ENCODE data around the gene DGCR8.
A peak's percentile ranks its signal among the peaks of the same experiment; 100 is the strongest.

Gene DGCR8

GRCh38 chr22:20111045-20111688, 31.1 kb downstream of the DGCR8 start:
- peak; percentile 19 for DNase-seq (ENCODE audit: low read depth, low spot score)
- H3K4me3 ChIP-seq (ENCODE audit: low read depth, low read length) = no peak overlapping the region
- TF ChIP-seq CTCF (IDR thresholded peaks at IDR 0.05; ENCODE audit: low read depth, low read length) = peak; percentile 55
- in situ Hi-C loops (cut with HindIII; ENCODE audit: low sequenced_read_pairs) = no loop called here

- DNase-seq (ENCODE audit: low read depth, low spot score) = no peak
- no peak for TF ChIP-seq CTCF (IDR thresholded peaks at IDR 0.05; ENCODE audit: low read depth, low read length)
- in situ Hi-C loops (cut with HindIII; ENCODE audit: low sequenced_read_pairs) = no loop called here
- no peak overlapping the region for H3K4me3 ChIP-seq (ENCODE audit: low read depth, low read length)
These were observed 31.9 kb downstream of the DGCR8 start for GRCh38 chr22:20111689-20112622.

DNA sequence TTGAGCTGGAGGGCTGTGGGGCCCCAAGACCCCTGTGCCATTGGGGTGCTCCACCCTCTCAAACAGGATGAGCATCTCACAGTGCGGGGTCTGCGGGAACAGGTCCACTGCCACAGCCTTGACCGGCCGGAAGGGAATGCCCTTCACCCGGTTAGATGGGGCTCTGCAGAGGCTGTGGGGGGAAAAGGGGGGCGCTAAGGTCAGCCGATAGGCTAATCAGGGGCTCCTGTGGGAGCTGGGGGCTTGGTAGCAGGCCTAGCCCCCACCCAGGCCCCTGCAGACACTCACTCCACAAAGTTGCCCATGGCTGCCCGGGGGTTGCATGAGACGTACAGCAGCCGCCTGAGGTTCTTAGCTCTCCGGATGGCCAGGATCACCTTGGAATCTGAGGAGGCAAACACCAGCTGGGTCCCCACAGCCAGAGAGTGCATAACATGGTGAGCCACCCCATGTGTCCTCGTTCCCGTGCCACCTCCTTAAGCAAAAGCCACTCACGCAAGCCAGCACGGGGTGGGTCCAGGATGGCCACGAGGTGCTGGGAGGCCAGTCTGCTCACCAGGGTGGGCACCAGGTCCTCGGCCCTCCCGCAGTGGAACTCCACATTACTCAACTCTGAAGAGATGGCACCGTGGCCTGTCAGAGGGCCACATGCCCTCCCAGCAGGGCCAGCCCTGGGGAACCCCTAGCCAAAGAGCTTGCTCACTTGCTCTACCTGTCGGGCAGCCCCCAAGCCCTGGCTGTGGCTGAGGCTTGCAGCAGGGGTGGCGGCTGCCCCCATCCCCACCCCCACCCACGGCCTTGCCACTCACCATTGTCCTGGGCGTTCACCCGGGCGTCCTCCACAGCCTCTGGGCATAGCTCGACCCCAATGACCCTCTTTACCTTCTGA, 32.8 kb downstream of the DGCR8 start:
- H3K4me3 ChIP-seq (ENCODE audit: low read depth, low read length) = no peak overlapping the region
- in situ Hi-C loops (cut with HindIII; ENCODE audit: low sequenced_read_pairs) = no loop called here
- no peak for TF ChIP-seq CTCF (IDR thresholded peaks at IDR 0.05; ENCODE audit: low read depth, low read length)
- DNase-seq (ENCODE audit: low read depth, low spot score) = no peak

DNA sequence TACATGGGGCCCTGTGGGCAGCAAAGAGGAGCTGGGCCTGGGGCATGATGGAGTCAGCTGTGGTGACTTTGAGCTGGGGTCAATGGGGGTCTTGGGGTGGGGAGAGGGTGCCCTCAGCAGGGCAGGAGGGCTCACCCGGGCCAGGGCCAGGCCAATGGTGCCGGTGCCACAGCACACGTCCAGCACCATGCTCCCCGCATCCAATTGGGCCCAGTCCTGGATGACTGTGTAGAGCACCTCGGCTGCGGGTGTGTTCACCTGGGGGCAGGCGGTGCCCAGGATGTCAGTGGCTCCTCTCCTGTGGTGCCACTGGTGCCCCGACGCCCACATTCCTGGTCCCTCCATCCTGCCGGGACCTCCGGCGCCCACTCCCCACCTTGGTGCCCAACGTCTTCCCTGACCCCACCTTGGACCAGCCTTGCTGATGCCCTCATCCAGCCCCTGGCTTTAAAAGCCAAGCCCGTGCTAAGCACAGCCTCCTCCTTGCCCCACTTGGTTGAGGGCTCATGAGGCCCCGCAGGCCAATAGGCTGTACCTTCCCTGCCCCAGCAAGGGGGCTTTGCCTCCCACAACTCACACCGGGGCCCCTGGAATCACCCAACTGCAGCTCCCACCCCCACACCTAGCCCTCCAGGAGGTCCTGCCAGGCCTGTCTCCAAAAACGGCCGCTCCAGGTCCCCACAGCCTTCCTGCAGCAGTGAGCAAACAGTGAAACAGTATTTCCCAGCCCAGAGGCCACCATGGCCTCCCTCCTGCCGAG, 33.7 kb downstream of the DGCR8 start:
- no peak overlapping the region for H3K4me3 ChIP-seq (ENCODE audit: low read depth, low read length)
- no peak for DNase-seq (ENCODE audit: low read depth, low spot score)
- TF ChIP-seq CTCF (IDR thresholded peaks at IDR 0.05; ENCODE audit: low read depth, low read length) = no peak
- in situ Hi-C loops (cut with HindIII; ENCODE audit: low sequenced_read_pairs) = no loop called here

DNA sequence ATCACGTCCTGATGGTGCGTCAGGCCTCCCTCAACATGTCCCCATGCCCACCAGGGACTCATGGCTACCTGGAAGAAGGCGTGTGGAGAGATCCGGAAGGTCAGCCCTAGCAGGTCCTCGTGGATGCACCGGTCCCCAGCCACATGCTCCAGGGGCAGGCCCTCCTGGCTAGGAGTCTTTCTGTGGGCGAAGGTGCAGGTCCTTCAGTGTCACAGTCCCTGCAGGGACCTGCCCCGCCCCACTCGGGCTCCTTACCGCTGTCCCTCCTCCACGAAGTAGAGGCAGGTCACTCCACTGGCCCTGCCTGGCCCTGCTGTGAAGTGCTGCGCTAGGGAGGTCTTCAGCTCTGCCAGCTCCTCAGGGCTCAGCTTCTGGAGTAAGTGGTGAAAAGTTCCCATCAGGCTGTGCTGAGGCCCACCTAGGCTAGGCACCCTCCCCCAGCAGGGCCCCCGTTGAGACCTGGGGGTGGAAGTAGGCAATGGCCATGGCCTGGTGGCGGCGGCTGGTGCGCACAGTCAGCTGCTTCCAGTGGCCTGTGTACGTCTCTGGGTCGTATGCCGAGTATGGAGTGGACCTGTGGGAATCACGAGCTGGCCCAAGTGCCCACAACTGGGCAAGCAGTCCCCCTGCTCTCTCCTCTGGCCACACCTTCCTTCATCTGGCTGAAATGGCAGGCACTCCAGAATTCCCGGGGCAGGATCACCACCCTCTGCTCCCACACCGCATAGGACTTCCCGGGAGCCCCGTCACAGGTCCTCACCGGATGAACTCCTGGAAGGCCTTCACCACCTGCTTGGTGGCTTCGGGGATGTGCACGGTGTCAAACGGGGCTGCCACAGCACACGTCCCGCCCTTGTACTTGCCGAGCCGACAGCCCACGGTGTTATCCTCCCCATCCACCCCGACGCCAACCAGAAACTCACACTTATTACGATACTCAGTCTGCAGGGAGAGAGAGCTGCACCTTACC, 34.8 kb downstream of the DGCR8 start:
- no peak overlapping the region for H3K4me3 ChIP-seq (ENCODE audit: low read depth, low read length)
- no peak for DNase-seq (ENCODE audit: low read depth, low spot score)
- in situ Hi-C loops (cut with HindIII; ENCODE audit: low sequenced_read_pairs) = no loop called here
- no peak for TF ChIP-seq CTCF (IDR thresholded peaks at IDR 0.05; ENCODE audit: low read depth, low read length)

All from astrocyte of the spinal cord (primary cell).